Mucosa of gallbladder (tissue), 1 donor: ENCODE data around the gene VIT. TPM values are rescaled to one million over a fixed set of nuclear protein-coding genes. Genes with fewer than 3 reads are reported as not detected.

Experiments
- DNase-seq: peaks from one replicate; pipeline ENCODE4 v3.0.0-alpha.2; 2020; ENCODE audit warnings: low spot score
- total RNA-seq: library from RNA; stranded (reverse); gene quantifications from one replicate; pipeline ENCODE4 v1.2.1, GENCODE V29; 2021
- donor health status: DM: no; HTN: no; CAD: no.

Gene VIT
- total RNA-seq, 1 donor from 2014 or later, result 1.5 TPM

GRCh38 chr2:36762764-36763490 lies 66.4 kb downstream of the VIT start:
- DNase-seq, result no peak

- DNase-seq, result no peak
Measured at GRCh38 chr2:36769106-36769505, 72.6 kb downstream of the VIT start.

- DNase-seq, result no peak
Measured at GRCh38 chr2:36770542-36771287, 74.2 kb downstream of the VIT start.

GRCh38 chr2:36771671-36772070 lies 75.2 kb downstream of the VIT start:
- no peak for DNase-seq

GRCh38 chr2:36773947-36774346 lies 77.4 kb downstream of the VIT start:
- no peak for DNase-seq

- no peak for DNase-seq
Measured at GRCh38 chr2:36775261-36775660, 78.8 kb downstream of the VIT start.

GRCh38 chr2:36775806-36776205 lies 79.3 kb downstream of the VIT start:
- no peak for DNase-seq

GRCh38 chr2:36777272-36777671 lies 80.8 kb downstream of the VIT start:
- DNase-seq, result no peak

- no peak for DNase-seq
Measured at GRCh38 chr2:36777788-36778187, 81.3 kb downstream of the VIT start.

GRCh38 chr2:36779462-36779861 lies 83.0 kb downstream of the VIT start:
- no peak for DNase-seq

- DNase-seq, result no peak
Measured at GRCh38 chr2:36780231-36780839, 83.8 kb downstream of the VIT start.

- no peak for DNase-seq
Measured at GRCh38 chr2:36781907-36782720, 85.6 kb downstream of the VIT start.

GRCh38 chr2:36783246-36783645 lies 86.7 kb downstream of the VIT start:
- DNase-seq, result no peak

GRCh38 chr2:36785179-36785795 lies 88.8 kb downstream of the VIT start:
- peak; percentile 63 for DNase-seq

- no peak for DNase-seq
Measured at GRCh38 chr2:36789181-36789804, 92.8 kb downstream of the VIT start.

- no peak for DNase-seq
Measured at GRCh38 chr2:36792951-36793350, 96.4 kb downstream of the VIT start.

- DNase-seq, result no peak
Measured at GRCh38 chr2:36797324-36798070, 101.0 kb downstream of the VIT start.

- DNase-seq, result no peak
Measured at GRCh38 chr2:36798724-36799123, 102.2 kb downstream of the VIT start.

- DNase-seq, result no peak
Measured at GRCh38 chr2:36800381-36800780, 103.9 kb downstream of the VIT start.

- no peak for DNase-seq
Measured at GRCh38 chr2:36801088-36801487, 104.6 kb downstream of the VIT start.
